Stomach smooth muscle (tissue), 2 donors: ENCODE measurements around the gene SRGAP1.
A peak's percentile ranks its signal among the peaks of the same experiment; 100 is the strongest.

Experiments
- H3K27ac ChIP-seq: one replicate; pipeline ENCODE4 v1.7.0; 2013; ENCODE audit warnings: mild to moderate bottlenecking, low read length, inconsistent platforms
- H3K27me3 ChIP-seq, 2 donors: one replicate each; pipeline ENCODE4 v1.7.0; 2013; ENCODE audit warnings: low read length in 2 of 2; ENCODE audit not compliant: insufficient read depth in 2 of 2, control insufficient read depth in 1 of 2
- H3K36me3 ChIP-seq, 2 donors: one replicate each; pipeline ENCODE4 v1.7.0; 2013; ENCODE audit warnings: low read length in 2 of 2; ENCODE audit not compliant: control insufficient read depth in 2 of 2, insufficient read depth in 2 of 2
- H3K4me1 ChIP-seq: one replicate; pipeline ENCODE4 v1.7.0; 2013; ENCODE audit warnings: low read length; ENCODE audit not compliant: control insufficient read depth, insufficient read depth
- H3K4me3 ChIP-seq, 2 donors: one replicate each; pipeline ENCODE4 v1.7.0; 2013; ENCODE audit warnings: low read length in 2 of 2
- H3K9ac ChIP-seq, 2 donors: one replicate each; pipeline ENCODE4 v1.7.0; 2013; ENCODE audit warnings: low read length in 2 of 2, mild to moderate bottlenecking in 1 of 2
- H3K9me3 ChIP-seq, 2 donors: one replicate each; pipeline ENCODE4 v1.7.0; 2013; ENCODE audit warnings: low read length in 2 of 2; ENCODE audit not compliant: control insufficient read depth in 2 of 2
- donor health status: healthy.
- donor health status: Pancreatic carcinoma.

The SRGAP1 gene

DNA sequence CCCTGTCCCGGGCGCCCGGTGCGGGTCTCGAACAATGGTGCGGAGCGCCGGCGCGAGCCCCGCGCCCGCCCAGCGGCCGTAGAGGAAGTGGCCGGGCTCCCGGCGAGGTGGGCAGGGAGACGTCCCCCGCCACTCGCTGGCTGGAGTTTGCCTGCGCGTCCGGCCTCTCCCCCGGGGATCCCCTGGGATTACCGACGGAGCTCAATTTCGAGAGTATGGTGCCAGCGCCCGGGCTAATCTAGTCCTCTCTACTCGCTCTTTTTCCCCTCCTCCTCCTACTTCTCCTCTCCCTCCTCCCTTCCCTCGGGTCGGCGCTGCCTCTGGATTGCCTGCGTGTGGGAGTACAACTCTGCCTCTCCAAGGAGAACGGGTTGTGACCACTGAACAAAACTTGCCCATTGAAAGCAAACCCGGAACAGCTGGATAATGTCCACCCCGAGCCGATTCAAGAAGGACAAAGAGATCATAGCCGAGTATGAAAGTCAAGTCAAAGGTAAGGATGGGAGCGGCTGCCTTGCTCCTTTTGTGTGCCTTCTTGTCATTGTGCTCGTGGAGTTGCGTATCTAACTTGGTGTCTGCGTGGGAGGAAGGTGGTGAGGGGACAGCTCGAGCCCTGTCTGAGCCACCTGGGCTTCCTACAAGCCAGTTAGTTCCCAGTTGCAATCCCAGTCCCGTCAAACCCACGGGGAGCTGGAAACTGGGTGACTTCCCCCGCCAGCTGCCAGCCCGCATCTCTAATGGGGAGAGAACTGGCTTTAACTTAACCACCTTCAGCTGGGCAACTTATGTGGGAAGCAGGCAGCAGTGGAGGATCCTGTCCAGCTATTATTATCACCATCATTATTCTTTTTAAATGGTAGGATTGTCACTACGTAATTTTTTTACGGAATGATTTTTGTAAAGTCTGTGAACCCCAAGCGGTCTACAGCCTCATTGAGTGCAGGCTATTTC is at the start of gene SRGAP1:
Gene SRGAP1 (plus strand): TSS at position 310 of the 951 bp plus-strand sequence. CDS start 117 bp downstream, at position 427.
- peaks cover 9% of the 10 kb centered on the region for H3K4me1 ChIP-seq
- peak within 1 kb of the TSS; percentile 94 to 97 for H3K4me3 ChIP-seq
- H3K27me3 ChIP-seq: no peaks in the 10 kb centered on the region
- peak within 1 kb of the TSS; percentile 86 to 88 for H3K9ac ChIP-seq
- no peaks in the 10 kb centered on the region for H3K36me3 ChIP-seq
- no peaks in the 10 kb centered on the region for H3K9me3 ChIP-seq
- H3K27ac ChIP-seq: peak within 1 kb of the TSS; percentile 84

DNA sequence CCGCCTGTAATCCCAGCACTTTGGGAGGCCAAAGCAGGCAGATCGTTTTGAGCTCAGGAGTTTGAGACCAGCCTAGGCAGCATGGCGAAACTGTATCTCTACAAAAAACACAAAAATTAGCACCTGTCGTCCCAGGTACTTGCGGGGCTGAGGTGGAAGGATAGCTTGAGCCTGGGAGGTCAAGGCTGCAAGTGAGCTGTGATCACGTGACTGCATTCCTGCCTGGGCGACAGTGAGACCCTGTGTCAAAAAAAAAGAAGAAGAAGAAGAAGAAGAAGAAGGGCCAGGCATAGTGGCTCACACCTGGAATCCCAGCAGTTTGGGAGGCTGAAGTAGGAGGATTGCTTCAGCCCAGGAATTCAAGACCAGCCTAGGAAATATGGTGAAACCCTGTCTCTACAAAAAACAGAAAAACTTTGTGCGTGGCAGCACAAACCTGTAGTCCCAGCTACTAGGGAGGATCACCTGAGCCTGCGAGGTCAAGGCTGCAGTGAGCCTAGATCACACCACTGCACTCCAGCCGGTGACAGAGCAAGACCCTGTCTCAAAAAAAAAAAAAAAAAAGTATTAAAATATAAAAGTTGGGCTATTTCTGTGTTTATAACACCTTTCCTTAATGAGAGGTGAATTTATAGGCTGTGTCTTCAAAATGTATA is 49.3 kb upstream of the SRGAP1 start:
- Histone ChIP-seq H3K36me3 (peaks cover 2 to 4% of the 10 kb centered on the region in 2 donors), H3K4me1 (no peaks in the 10 kb centered on the region), H3K9me3 (no peaks in the 10 kb centered on the region), H3K4me3 (no peak overlapping the region), H3K27me3 (no peaks in the 10 kb centered on the region), H3K27ac (no peak overlapping the region), H3K9ac (no peak overlapping the region)

DNA sequence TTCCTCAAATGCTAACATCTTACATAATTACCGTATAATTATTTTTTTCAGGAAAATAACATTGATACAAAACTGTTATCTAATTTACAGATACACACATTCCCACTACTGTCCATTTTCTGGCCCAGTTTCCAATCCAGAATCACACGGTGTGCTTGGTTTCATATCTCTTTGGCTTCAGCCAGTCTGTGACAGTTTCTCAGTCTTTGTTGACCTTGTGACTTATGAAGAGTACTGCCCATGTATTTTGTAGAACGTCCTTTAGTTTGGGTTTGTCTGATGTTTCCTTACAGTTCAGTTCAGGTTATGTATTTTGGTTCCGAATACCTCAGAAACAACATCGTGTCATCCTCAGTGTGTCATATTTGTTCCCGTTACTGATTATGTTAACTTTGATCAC is 48.6 kb upstream of the SRGAP1 start:
- Histone ChIP-seq H3K4me1 (no peaks in the 10 kb centered on the region), H3K9ac (no peak overlapping the region), H3K27me3 (no peaks in the 10 kb centered on the region), H3K27ac (no peak overlapping the region), H3K9me3 (no peaks in the 10 kb centered on the region), H3K36me3 (peaks cover 0 to 2% of the 10 kb centered on the region in 2 donors), H3K4me3 (no peak overlapping the region)

DNA sequence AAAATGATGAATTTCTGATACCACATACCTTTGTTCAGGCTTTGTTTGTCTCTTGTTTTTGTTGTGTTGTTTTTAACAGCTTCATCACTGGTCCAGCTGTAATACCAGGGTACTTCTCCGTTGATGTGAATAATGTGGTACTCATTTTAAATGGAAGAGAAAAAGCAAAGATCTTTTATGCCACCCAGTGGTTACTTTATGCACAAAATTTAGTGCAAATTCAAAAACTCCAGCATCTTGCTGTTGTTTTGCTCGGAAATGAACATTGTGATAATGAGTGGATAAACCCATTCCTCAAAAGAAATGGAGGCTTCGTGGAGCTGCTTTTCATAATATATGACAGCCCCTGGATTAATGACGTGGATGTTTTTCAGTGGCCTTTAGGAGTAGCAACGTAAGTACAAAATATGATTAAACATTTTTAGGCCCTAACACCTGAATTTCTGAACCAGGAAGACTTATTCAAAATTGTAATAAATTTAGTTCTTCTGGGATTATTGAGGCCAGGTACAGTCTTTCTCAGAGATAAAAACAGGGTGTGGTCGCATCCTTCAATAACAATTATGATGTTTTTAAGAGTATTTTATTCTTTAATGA is 42.4 kb upstream of the SRGAP1 start:
- H3K36me3 ChIP-seq: peaks cover 1 to 3% of the 10 kb centered on the region in 2 donors
- H3K9me3 ChIP-seq: no peaks in the 10 kb centered on the region
- no peaks in the 10 kb centered on the region for H3K27me3 ChIP-seq
- no peak overlapping the region for H3K9ac ChIP-seq
- no peaks in the 10 kb centered on the region for H3K4me1 ChIP-seq
- H3K4me3 ChIP-seq: no peak overlapping the region
- no peak overlapping the region for H3K27ac ChIP-seq

DNA sequence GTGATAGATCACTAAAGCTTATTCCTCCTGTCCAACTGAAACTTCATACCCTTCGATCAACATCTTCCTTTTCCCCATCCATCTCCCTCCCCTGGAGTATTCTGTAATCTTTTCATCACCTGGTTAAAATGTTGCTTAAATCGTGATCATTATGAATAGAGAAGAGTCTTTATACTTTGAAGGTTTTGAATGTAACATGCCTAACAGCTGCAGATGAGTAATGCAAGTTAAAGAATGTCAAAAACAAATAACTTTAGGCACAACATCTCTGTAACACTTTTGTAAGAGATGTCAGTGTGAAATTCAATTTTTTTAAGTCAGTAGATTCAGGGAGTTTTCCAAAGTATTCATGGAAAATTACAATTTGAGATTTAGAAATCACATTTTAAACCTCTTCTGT is 39.8 kb upstream of the SRGAP1 start:
- H3K4me3 ChIP-seq: no peak overlapping the region
- H3K4me1 ChIP-seq: no peaks in the 10 kb centered on the region
- no peaks in the 10 kb centered on the region for H3K27me3 ChIP-seq
- no peaks in the 10 kb centered on the region for H3K9me3 ChIP-seq
- H3K27ac ChIP-seq: no peak overlapping the region
- H3K36me3 ChIP-seq: peaks cover 10% of the 10 kb centered on the region in 2 donors
- H3K9ac ChIP-seq: no peak overlapping the region

DNA sequence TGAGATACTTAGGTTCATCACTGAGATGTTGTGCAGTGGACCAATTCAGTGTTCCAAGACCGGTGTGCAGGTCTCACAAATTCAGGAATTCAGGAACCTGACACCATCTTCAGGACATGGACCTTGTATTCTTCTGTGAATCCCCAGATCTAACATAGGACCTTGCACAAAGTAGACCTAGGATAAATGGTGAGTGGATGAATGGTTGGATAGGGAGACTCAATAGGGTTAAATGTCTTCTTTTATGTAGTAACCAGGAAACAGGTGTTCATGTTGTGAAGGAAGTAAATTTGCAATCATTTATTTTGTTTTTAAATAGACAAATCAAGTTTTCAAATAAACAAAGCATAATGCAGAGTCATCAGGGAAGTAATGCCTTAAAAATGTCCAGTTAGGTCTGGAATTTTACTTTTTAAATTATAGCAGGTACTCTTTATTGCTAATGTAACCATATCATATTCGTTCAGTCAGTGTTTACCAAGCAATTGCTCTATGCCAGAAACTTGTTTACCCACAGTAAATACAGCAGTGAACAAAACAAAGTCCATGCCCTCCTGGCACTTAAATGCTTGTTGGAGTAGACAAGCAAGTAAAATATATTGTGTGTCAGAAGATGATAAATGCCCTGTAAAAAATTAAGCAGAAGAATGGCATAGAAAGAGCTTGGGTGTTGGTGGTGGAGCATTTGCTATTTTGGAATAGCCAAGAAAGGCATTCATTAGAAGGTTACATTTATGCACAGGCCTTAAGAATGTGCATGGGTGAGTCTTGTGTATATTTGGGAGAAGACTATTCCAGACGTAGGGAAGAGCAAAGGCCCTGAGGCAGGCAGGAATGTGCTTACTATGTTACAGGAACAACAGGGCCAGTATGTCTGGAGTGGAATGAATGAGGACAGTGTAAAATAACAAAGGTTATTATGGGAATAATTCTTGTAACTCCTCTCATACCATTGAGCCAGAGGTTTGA is 38.5 kb upstream of the SRGAP1 start:
- H3K4me3 ChIP-seq: no peak overlapping the region
- no peaks in the 10 kb centered on the region for H3K27me3 ChIP-seq
- H3K36me3 ChIP-seq: peaks cover 10% of the 10 kb centered on the region in 2 donors
- no peak overlapping the region for H3K27ac ChIP-seq
- H3K9ac ChIP-seq: no peak overlapping the region
- no peaks in the 10 kb centered on the region for H3K4me1 ChIP-seq
- no peaks in the 10 kb centered on the region for H3K9me3 ChIP-seq

DNA sequence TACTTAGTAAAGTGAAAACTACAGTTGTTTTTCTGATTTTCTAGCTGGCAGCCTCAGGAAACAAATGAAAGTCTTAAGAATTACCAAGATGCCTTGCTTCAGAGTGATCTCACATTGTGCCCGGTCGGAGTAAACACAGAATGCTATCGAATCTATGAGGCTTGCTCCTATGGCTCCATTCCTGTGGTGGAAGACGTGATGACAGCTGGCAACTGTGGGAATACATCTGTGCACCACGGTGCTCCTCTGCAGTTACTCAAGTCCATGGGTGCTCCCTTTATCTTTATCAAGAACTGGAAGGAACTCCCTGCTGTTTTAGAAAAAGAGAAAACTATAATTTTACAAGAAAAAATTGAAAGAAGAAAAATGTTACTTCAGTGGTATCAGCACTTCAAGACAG is 35.9 kb upstream of the SRGAP1 start:
- Histone ChIP-seq H3K4me1 (no peaks in the 10 kb centered on the region), H3K9me3 (no peaks in the 10 kb centered on the region), H3K27ac (no peak overlapping the region), H3K27me3 (no peaks in the 10 kb centered on the region), H3K36me3 (peaks cover 10% of the 10 kb centered on the region in 2 donors), H3K4me3 (no peak overlapping the region), H3K9ac (no peak overlapping the region)

DNA sequence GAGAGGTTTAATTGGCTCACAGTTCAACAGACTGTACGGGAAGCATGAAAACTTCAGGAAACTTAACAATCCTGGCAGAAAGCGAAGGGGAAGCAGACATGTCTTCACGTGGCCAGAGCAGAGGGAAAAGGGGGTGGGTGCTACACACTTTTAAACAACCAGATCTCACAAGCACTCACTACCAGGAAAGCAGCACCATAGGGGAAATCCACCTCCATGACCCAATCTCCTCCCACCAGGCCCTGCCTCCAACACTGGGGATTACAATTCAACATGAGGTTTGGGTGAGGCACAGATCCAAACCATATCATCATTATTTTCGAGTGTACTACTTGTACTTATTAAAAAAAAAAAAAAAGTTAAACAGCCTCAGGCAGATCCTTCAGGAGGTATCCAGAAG is 34.9 kb upstream of the SRGAP1 start:
- Histone ChIP-seq H3K27ac (no peak overlapping the region), H3K4me3 (no peak overlapping the region), H3K9me3 (no peaks in the 10 kb centered on the region), H3K27me3 (no peaks in the 10 kb centered on the region), H3K4me1 (no peaks in the 10 kb centered on the region), H3K36me3 (peaks cover 10% of the 10 kb centered on the region in 2 donors), H3K9ac (no peak overlapping the region)

DNA sequence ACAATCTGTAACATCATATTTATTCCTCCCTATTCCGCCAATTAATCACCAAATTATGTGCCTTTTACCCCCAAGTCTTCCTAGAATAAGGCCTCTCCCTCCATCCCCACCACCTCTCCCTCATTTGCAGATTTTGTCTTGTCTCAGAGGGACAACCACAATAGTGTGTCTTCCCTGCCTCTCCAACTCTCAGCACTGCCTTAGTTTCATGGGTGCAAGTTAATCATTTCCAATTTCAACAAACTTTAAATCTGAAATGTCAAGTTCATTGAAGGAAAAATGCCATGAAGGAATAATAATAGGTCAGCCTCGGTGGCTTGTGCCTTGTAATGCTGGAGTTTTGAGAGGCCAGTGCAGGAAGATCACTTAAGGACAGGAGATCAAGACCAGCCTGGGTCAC is 33.2 kb upstream of the SRGAP1 start:
- no peak overlapping the region for H3K9ac ChIP-seq
- no peaks in the 10 kb centered on the region for H3K9me3 ChIP-seq
- peaks cover 7 to 10% of the 10 kb centered on the region in 2 donors for H3K36me3 ChIP-seq
- no peak overlapping the region for H3K4me3 ChIP-seq
- H3K4me1 ChIP-seq: no peaks in the 10 kb centered on the region
- H3K27ac ChIP-seq: no peak overlapping the region
- H3K27me3 ChIP-seq: no peaks in the 10 kb centered on the region

DNA sequence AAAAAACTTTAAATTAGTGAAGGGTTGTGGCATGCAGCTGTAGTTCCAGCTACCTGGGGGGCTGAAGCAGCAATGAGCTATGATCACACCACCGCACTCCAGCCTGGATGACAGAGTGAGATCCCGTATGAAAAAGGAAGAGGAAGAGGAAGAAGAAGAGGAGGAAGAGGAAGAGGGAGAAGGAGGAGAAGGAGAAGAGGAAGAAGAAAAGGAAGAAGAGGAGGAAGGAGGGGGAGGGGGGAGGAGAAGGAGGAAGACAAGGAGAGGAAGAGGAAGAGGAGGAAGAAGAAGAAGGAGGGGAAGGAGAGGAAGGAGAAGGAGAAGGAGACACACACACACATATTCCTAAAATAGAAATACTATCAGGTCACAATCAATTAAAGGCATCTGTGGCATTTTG is 32.7 kb upstream of the SRGAP1 start:
- H3K4me1 ChIP-seq: no peaks in the 10 kb centered on the region
- H3K4me3 ChIP-seq: no peak overlapping the region
- H3K27ac ChIP-seq: no peak overlapping the region
- H3K9ac ChIP-seq: no peak overlapping the region
- H3K36me3 ChIP-seq: peaks cover 7 to 10% of the 10 kb centered on the region in 2 donors
- H3K27me3 ChIP-seq: no peaks in the 10 kb centered on the region
- no peaks in the 10 kb centered on the region for H3K9me3 ChIP-seq
